DND-41 (cell line): ENCODE data around the gene VAC14.

Experiments used
- ATAC-seq: fragments of 200-7000 bp; cut with Tn5 transposase; 3 replicates; pipeline ENCODE4 v1.9.1; 2021; ENCODE audit warnings: low read depth; ENCODE audit not compliant: insufficient read depth
- DNase-seq: peaks from one replicate; pipeline ENCODE4 v3.0.0-alpha.2; 2020
- H2AFZ ChIP-seq: 2 replicates; pipeline ENCODE4 v1.6.0; 2012; ENCODE audit warnings: low read depth, low read length
- H3K27ac ChIP-seq: 2 replicates; pipeline ENCODE4 v1.5.1; 2012; ENCODE audit warnings: low read length, inconsistent platforms
- H3K27me3 ChIP-seq: fragments of 200-600 bp; sonication (generic); 2 replicates; pipeline ENCODE4 v1.6.0; 2012; ENCODE audit warnings: low read length, mild to moderate bottlenecking, inconsistent platforms; ENCODE audit not compliant: insufficient read depth, poor library complexity
- H3K36me3 ChIP-seq: 2 replicates; pipeline ENCODE4 v1.5.1; 2012; ENCODE audit warnings: low read length, inconsistent platforms; ENCODE audit not compliant: insufficient read depth
- H3K4me1 ChIP-seq: 2 replicates; pipeline ENCODE4 v1.5.1; 2012; ENCODE audit warnings: mild to moderate bottlenecking, low read length; ENCODE audit not compliant: insufficient read depth
- H3K4me2 ChIP-seq: 2 replicates; pipeline ENCODE4 v1.6.0; 2012; ENCODE audit warnings: mild to moderate bottlenecking, moderate library complexity, low read length, inconsistent platforms; ENCODE audit not compliant: insufficient read depth
- H3K4me3 ChIP-seq, 2 experiments: fragments of 200-600 bp in 1 of 2; shearing (Covaris generic) in 1 of 2; 2 replicates each; pipeline ENCODE4 v1.5.1; 2012 to 2016; ENCODE audit warnings: inconsistent platforms in 2 of 2, low read length in 2 of 2, mild to moderate bottlenecking in 2 of 2, low read depth in 1 of 2, moderate library complexity in 1 of 2
- H3K79me2 ChIP-seq: 2 replicates; pipeline ENCODE4 v1.6.0; 2012; ENCODE audit warnings: low read length, inconsistent platforms; ENCODE audit not compliant: insufficient read depth
- H3K9ac ChIP-seq: 2 replicates; pipeline ENCODE4 v1.6.0; 2012; ENCODE audit warnings: low read depth, mild to moderate bottlenecking, inconsistent platforms, low read length, moderate library complexity
- H3K9me3 ChIP-seq: 2 replicates; pipeline ENCODE4 v1.5.1; 2012; ENCODE audit warnings: low read length, moderate library complexity, mild to moderate bottlenecking, inconsistent platforms; ENCODE audit not compliant: insufficient read depth, severe bottlenecking
- H4K20me1 ChIP-seq: 2 replicates; pipeline ENCODE4 v1.6.0; 2012; ENCODE audit warnings: low read length; ENCODE audit not compliant: insufficient read depth
- EZH2 ChIP-seq: IDR thresholded peaks from 3 replicates; pipeline ENCODE4 v1.6.1; 2012; ENCODE audit warnings: borderline replicate concordance, low read depth, mild to moderate bottlenecking, moderate library complexity, low read length, inconsistent platforms; ENCODE audit not compliant: severe bottlenecking
- TF ChIP-seq, protein P1 (sequence below): IDR thresholded peaks from 2 replicates; pipeline ENCODE4 v1.5.1; 2012; ENCODE audit warnings: borderline replicate concordance, low read length, moderate library complexity, mild to moderate bottlenecking; ENCODE audit not compliant: poor library complexity, severe bottlenecking; ENCODE audit errors: extremely low read depth

The VAC14 gene

DNA sequence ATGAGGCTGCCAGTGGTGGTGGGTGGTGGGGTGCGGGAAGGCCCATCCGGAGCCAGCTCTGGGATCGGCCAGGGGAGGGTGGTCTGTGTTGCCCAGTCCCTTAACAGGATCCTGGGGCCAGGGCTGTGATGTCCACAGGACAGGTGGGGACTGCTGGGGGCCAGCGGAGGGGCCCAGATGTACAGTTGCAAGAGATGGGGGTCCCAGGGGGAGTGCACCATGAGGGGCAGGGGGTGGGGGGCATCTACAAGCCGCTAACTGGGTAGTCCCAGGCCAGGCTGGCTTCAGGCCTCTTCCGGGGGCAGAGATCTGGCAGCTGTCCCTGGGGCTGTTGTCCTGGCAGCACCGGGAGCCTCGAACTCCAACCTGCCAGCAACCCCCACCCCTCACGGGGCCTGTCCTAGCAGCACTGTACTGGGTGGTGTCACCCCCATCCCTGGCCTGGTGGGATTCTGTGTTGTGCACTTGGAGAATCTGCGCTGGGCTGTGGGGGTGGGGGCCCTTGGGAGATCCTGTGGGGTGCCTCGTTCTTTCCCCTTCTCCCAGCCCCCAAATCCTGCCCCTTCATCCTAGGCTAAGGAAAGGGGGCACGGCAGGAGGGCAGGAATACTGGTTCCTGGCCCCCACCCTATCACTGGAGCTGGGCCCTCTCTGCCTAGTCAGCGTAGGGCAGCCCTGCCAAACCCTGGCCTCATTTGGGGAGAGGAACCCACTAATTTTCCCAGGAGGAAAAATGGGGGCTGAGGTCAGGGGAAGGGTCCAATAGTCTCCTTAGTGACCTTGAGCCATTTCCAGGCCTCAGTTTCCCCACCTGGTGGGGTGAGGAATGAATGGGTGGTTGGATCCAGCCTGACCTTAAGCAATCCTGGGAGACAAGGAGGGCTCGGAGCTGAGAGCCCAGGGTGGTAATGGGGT is 116.6 kb downstream of the VAC14 start:
- Histone ChIP-seq H3K4me3 (peak overlapping the region; percentile 43 to 64; a peak in 3 of 4 replicates), H2AFZ (no peak overlapping the region), H4K20me1 (peaks cover 47% of the 10 kb centered on the region), H3K36me3 (peaks cover 6% of the 10 kb centered on the region), H3K4me2 (peak overlapping the region; percentile 80), H3K9ac (peak overlapping the region; percentile 64), H3K79me2 (peaks cover 23% of the 10 kb centered on the region), H3K27ac (no peak overlapping the region), H3K4me1 (peaks cover 22% of the 10 kb centered on the region), H3K9me3 (no peaks in the 10 kb centered on the region), H3K27me3 (no peaks in the 10 kb centered on the region)
- no peak for ATAC-seq
- DNase-seq, result no peak
- TF ChIP-seq, protein P1, sequence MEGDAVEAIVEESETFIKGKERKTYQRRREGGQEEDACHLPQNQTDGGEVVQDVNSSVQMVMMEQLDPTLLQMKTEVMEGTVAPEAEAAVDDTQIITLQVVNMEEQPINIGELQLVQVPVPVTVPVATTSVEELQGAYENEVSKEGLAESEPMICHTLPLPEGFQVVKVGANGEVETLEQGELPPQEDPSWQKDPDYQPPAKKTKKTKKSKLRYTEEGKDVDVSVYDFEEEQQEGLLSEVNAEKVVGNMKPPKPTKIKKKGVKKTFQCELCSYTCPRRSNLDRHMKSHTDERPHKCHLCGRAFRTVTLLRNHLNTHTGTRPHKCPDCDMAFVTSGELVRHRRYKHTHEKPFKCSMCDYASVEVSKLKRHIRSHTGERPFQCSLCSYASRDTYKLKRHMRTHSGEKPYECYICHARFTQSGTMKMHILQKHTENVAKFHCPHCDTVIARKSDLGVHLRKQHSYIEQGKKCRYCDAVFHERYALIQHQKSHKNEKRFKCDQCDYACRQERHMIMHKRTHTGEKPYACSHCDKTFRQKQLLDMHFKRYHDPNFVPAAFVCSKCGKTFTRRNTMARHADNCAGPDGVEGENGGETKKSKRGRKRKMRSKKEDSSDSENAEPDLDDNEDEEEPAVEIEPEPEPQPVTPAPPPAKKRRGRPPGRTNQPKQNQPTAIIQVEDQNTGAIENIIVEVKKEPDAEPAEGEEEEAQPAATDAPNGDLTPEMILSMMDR, result no peak

DNA sequence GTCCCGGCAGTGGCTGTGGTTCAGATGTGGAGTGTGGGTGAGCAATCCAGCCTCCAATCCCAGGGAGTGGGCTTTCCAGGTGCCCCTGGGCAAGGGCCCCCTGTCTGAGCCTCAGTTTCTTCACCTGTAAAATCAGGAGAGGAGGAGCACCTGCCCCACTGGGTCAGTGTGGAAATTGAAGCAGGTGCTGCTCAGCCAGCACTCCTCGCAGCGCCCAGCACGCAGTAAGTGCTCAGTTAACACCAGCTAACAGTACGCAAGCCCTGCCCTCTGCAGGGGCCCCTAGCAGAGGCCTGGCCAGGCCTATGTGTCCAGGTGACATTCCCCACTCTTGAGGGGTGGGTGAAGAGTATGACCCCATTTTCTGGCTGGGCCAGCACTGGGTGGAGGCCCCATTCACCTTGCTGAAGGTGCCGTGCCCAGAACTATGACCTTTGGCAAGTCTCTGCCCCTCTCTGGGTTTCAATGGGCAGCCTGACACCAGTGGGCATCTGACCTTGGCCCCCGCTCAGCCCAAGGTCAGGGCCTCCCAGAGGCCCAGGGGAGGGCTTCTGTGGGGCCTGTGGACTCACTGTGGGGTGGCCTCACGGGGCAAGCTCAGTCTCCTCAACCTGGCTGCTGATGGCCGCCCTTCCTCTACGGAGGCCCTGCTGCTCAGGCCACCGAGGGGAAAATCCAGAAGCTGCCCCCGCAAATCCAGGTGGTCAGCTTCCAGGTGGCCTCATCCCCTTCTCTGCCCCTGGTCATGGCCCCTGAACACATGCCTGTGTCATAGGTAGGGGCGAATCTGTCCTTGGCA is 117.6 kb downstream of the VAC14 start:
- no peak for TF ChIP-seq EZH2
- TF ChIP-seq, protein P1, result no peak
- no peak overlapping the region for H3K9ac ChIP-seq
- H3K27me3 ChIP-seq, result no peaks in the 10 kb centered on the region
- DNase-seq (no peak), ATAC-seq (no peak)
- H4K20me1 ChIP-seq, result peaks cover 47% of the 10 kb centered on the region
- H3K4me3 ChIP-seq, result no peak overlapping the region
- no peaks in the 10 kb centered on the region for H3K9me3 ChIP-seq
- no peak overlapping the region for H3K27ac ChIP-seq
- H3K79me2 ChIP-seq, result peaks cover 23% of the 10 kb centered on the region
- peaks cover 16% of the 10 kb centered on the region for H3K36me3 ChIP-seq
- H2AFZ ChIP-seq, result no peak overlapping the region
- H3K4me2 ChIP-seq, result peak overlapping the region; percentile 80; the same call in 1 of the 2 replicates
- H3K4me1 ChIP-seq, result peaks cover 22% of the 10 kb centered on the region

DNA sequence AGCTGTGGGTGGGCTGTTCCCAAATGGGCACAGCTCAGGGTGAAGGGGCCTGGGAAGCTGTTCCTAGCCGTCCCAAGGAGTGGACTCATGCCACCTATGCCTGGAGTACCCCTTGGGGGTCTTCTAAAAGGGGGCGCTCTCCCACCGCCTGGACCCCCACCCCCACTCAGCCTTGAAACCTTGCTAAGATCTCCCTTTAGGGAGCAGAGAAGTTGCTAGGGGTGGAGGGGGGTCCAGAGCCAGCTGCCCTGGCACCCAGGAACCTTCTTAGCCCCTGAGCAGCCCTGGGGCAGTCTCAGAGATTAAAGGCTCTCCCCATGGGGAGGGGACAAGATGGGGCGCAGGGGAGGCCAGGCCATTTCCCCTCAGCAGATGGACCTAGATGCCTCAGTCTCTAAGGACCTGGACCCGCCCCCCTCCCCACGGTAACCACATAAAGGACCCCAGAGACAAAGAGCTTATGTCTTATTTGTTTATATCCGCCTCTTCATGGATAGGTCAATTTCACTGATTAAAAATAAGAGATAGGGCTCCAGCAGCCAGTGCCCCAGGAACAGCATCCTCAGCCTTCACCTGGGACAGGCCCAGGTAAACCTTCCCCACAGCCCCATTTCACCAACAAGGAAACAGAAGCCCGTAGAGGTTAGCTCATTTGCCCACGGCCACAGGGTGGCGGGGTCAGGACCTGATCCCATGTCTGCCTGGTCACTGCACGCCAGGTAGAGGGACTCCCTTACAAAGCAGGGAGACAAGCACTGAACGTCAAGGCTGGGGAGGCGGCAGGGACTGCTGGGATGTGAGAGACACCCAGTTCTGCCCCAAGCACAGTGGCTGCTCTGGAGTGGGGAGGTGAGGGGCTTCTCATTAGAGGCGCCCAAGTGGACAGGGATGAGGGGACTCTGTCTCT is 118.5 kb downstream of the VAC14 start:
- Histone ChIP-seq H3K4me1 (peaks cover 22% of the 10 kb centered on the region), H3K9me3 (no peaks in the 10 kb centered on the region), H3K4me2 (peak overlapping the region; percentile 17; the same call in 1 of the 2 replicates), H3K9ac (no peak overlapping the region), H3K79me2 (peaks cover 23% of the 10 kb centered on the region), H2AFZ (no peak overlapping the region), H3K27me3 (no peaks in the 10 kb centered on the region), H3K4me3 (no peak overlapping the region), H3K27ac (no peak overlapping the region), H3K36me3 (peaks cover 25% of the 10 kb centered on the region), H4K20me1 (peaks cover 49% of the 10 kb centered on the region)
- ATAC-seq (no peak), DNase-seq (no peak)
- no peak for TF ChIP-seq EZH2
- TF ChIP-seq, protein P1, result no peak
